ENCODE measurements around the gene RHOC. TPM values are rescaled to one million over a fixed set of nuclear protein-coding genes. Genes with fewer than 3 reads are reported as not detected.

Gene RHOC
- total and polyA plus RNA-seq, 3 donors from 2014 or later, result 191 to 294 (median 225) TPM

- WGBS, 2 donors, result 69 to 90% methylated on average over 4 of the region's 4 CpGs
- H3K27ac ChIP-seq, result no peak overlapping the region
- no peaks in the 10 kb centered on the region for H3K36me3 ChIP-seq (ENCODE audit: low read depth, missing control alignments)
- H3K9me3 ChIP-seq, result no peaks in the 10 kb centered on the region
- intact Hi-C loops (cut with DNase I; ENCODE audit: low total_unique reads), result no loop called here
- no peak overlapping the region for H3K4me3 ChIP-seq
- no peaks in the 10 kb centered on the region for H3K27me3 ChIP-seq
- TF ChIP-seq POLR2A (IDR thresholded peaks at IDR 0.05) (no peak), CTCF (IDR thresholded peaks at IDR 0.05) (no peak)
- no peak for DNase-seq
- peaks cover 12% of the 10 kb centered on the region for H3K4me1 ChIP-seq
Observed at GRCh38 chr1:112687361-112687760, 19.6 kb downstream of the RHOC start.

GRCh38 chr1:112686835-112687234, 20.1 kb downstream of the RHOC start:
- TF ChIP-seq CTCF (IDR thresholded peaks at IDR 0.05) (no peak), POLR2A (IDR thresholded peaks at IDR 0.05) (no peak)
- intact Hi-C loops (cut with DNase I; ENCODE audit: low total_unique reads), result no loop called here
- peaks cover 12% of the 10 kb centered on the region for H3K4me1 ChIP-seq
- WGBS, 2 donors, result 84 to 89% methylated on average over 4 of the region's 4 CpGs
- no peaks in the 10 kb centered on the region for H3K36me3 ChIP-seq (ENCODE audit: low read depth, missing control alignments)
- H3K27me3 ChIP-seq, result no peaks in the 10 kb centered on the region
- no peak overlapping the region for H3K27ac ChIP-seq
- H3K4me3 ChIP-seq, result no peak overlapping the region
- no peak for DNase-seq
- no peaks in the 10 kb centered on the region for H3K9me3 ChIP-seq

GRCh38 chr1:112686417-112686816, 20.5 kb downstream of the RHOC start:
- no peak overlapping the region for H3K4me3 ChIP-seq
- no peaks in the 10 kb centered on the region for H3K36me3 ChIP-seq (ENCODE audit: low read depth, missing control alignments)
- WGBS, 2 donors, result 51 to 69% methylated on average over 3 of the region's 3 CpGs
- peaks cover 12% of the 10 kb centered on the region for H3K4me1 ChIP-seq
- H3K27ac ChIP-seq, result no peak overlapping the region
- DNase-seq, result no peak
- H3K27me3 ChIP-seq, result no peaks in the 10 kb centered on the region
- intact Hi-C loops (cut with DNase I; ENCODE audit: low total_unique reads), result no loop called here
- H3K9me3 ChIP-seq, result no peaks in the 10 kb centered on the region
- TF ChIP-seq CTCF (IDR thresholded peaks at IDR 0.05) (no peak), POLR2A (IDR thresholded peaks at IDR 0.05) (no peak)

- Histone ChIP-seq H3K27ac (no peak overlapping the region), H3K4me1 (peaks cover 12% of the 10 kb centered on the region), H3K27me3 (no peaks in the 10 kb centered on the region), H3K36me3 (ENCODE audit: low read depth, missing control alignments) (no peaks in the 10 kb centered on the region), H3K9me3 (no peaks in the 10 kb centered on the region), H3K4me3 (no peak overlapping the region)
- DNase-seq, result no peak
- no peak for TF ChIP-seq CTCF (IDR thresholded peaks at IDR 0.05)
- TF ChIP-seq POLR2A (IDR thresholded peaks at IDR 0.05), result no peak
- intact Hi-C loops (cut with DNase I; ENCODE audit: low total_unique reads), result no loop called here
- WGBS, 2 donors, result 83 to 91% methylated on average over 5 of the region's 5 CpGs
Observed at GRCh38 chr1:112685913-112686312, 21.0 kb downstream of the RHOC start.

- Histone ChIP-seq H3K27me3 (no peaks in the 10 kb centered on the region), H3K27ac (peak overlapping the region in 1 of 2 donors; percentile 44), H3K4me1 (peaks cover 23% of the 10 kb centered on the region), H3K4me3 (no peak overlapping the region), H3K36me3 (ENCODE audit: low read depth, missing control alignments) (no peaks in the 10 kb centered on the region), H3K9me3 (no peaks in the 10 kb centered on the region)
- DNase-seq, result no peak
- WGBS, 2 donors, result 64 to 76% methylated on average over 3 of the region's 3 CpGs
- intact Hi-C loops (cut with DNase I; ENCODE audit: low total_unique reads), result no loop called here
- TF ChIP-seq POLR2A (IDR thresholded peaks at IDR 0.05), result no peak
- TF ChIP-seq CTCF (IDR thresholded peaks at IDR 0.05), result no peak
Observed at GRCh38 chr1:112678605-112679004, 28.3 kb downstream of the RHOC start.
